K562 (cell line): ENCODE measurements around the gene SPTBN4. TPM values are rescaled to one million over a fixed set of nuclear protein-coding genes. Genes with fewer than 3 reads are reported as not detected.

ENCODE experiments used
- CREB5 ChIP-seq: fragments of 250-450 bp; sonication (Bioruptor Pico); IDR thresholded peaks from 2 replicates; pipeline ENCODE4 v1.5.0; 2020; ENCODE audit warnings: mild to moderate bottlenecking
- EP300 ChIP-seq: IDR thresholded peaks from 2 replicates; pipeline ENCODE4 v1.6.1; 2012; ENCODE audit warnings: low read length, improper control_type of control experiment
- FOSL1 ChIP-seq: fragments of 200-800 bp; sonication (Bioruptor generic); conservative IDR thresholded peaks from 2 replicates; pipeline ENCODE4 v1.6.1; 2016; ENCODE audit warnings: missing genetic modification characterization, missing compliant biosample characterization
- FOXP4 ChIP-seq: sonication (generic); formaldehyde crosslinking; IDR thresholded peaks from 2 replicates; pipeline ENCODE4 v1.8.0; 2022; ENCODE audit warnings: mild to moderate bottlenecking, missing genetic modification reagents, borderline replicate concordance
- HOXB6 ChIP-seq: fragments of 250-450 bp; sonication (Bioruptor Pico); IDR thresholded peaks from 2 replicates; pipeline ENCODE4 v1.5.1; 2022; ENCODE audit warnings: mild to moderate bottlenecking, borderline replicate concordance
- JUN ChIP-seq, 2 experiments: sonication (generic) in 1 of 2; formaldehyde crosslinking in 1 of 2; IDR thresholded peaks; 2 replicates each; pipeline versions ENCODE4 v1.6.1 to v1.8.0; 2012 to 2022; ENCODE audit warnings: borderline replicate concordance in 2 of 2, mild to moderate bottlenecking in 2 of 2, improper control_type of control experiment in 1 of 2, low read depth in 1 of 2, low read length in 1 of 2, missing genetic modification reagents in 1 of 2
- MITF ChIP-seq: IDR thresholded peaks from 2 replicates; pipeline ENCODE4 v1.6.1; 2014; ENCODE audit warnings: antibody characterized with exemption
- MTA3 ChIP-seq: fragments of 450-650 bp; formaldehyde crosslinking; IDR thresholded peaks from 2 replicates; pipeline ENCODE4 v1.6.1; 2017; ENCODE audit warnings: mild to moderate bottlenecking, borderline replicate concordance
- MXD1 ChIP-seq: fragments of 250-450 bp; sonication (Bioruptor Pico); IDR thresholded peaks from 2 replicates; pipeline ENCODE4 v1.8.0; 2021; ENCODE audit warnings: borderline replicate concordance, mild to moderate bottlenecking, moderate library complexity; ENCODE audit not compliant: poor library complexity, severe bottlenecking
- SAFB2 ChIP-seq: fragments of 200-400 bp; formaldehyde crosslinking; IDR thresholded peaks from 2 replicates; pipeline ENCODE4 v1.6.1; 2018; ENCODE audit warnings: borderline replicate concordance, low read length, low read depth, moderate library complexity; ENCODE audit not compliant: severe bottlenecking
- SP2 ChIP-seq: IDR thresholded peaks from 2 replicates; pipeline ENCODE4 v1.6.1; 2011; ENCODE audit warnings: mild to moderate bottlenecking, low read depth, low read length, moderate library complexity; ENCODE audit not compliant: poor library complexity, severe bottlenecking; ENCODE audit errors: extremely low read depth
- TFE3 ChIP-seq: fragments of 450-650 bp; formaldehyde crosslinking; IDR thresholded peaks from 2 replicates; pipeline ENCODE4 v1.4.0; 2020; ENCODE audit warnings: mild to moderate bottlenecking, mixed read lengths
- THAP7 ChIP-seq: fragments of 250-450 bp; sonication (Bioruptor Pico); IDR thresholded peaks from 2 replicates; pipeline ENCODE4 v1.5.0; 2021
- THRA ChIP-seq: fragments of 450-650 bp; IDR thresholded peaks from 2 replicates; pipeline ENCODE4 v1.6.1; 2017; ENCODE audit warnings: mild to moderate bottlenecking, moderate library complexity
- ZNF3 ChIP-seq: fragments of 250-450 bp; sonication (Bioruptor Pico); IDR thresholded peaks from 2 replicates; pipeline ENCODE4 v1.5.0; 2021; ENCODE audit warnings: mild to moderate bottlenecking, moderate library complexity
- ZNF75A ChIP-seq: fragments of 450-650 bp; formaldehyde crosslinking; IDR thresholded peaks from 2 replicates; pipeline ENCODE4 v1.4.0; 2020; ENCODE audit warnings: mild to moderate bottlenecking
- polyA plus RNA-seq, 8 experiments: library from polyadenylated mRNA; depleted of rRNA in 4 of 8; stranded (reverse) in 5 of 8; unstranded in 3 of 8; fragments of >200 nt; fragmentation: Nextera tagmentation in 2 of 8; fragmentation: Illumina TruSeq in 1 of 8; extraction: Ambion mirVana in 2 of 8; extraction: Trizol in 1 of 8; gene quantifications; 2 replicates each; pipeline versions ENCODE4 v1.2.1 to v1.2.3, GENCODE V29; 2011 to 2014; ENCODE audit warnings: inconsistent platforms in 1 of 8, missing spikeins in 1 of 8
- total RNA-seq, 7 experiments: library from RNA; depleted of rRNA in 6 of 7; stranded (reverse); fragments of >200 nt in 6 of 7; fragmentation: Illumina TruSeq in 2 of 7; extraction: Trizol in 2 of 7; gene quantifications; 2 replicates each; pipeline versions ENCODE4 v1.2.1 to v1.2.3, GENCODE V29; 2011 to 2021; ENCODE audit warnings: low replicate concordance in 1 of 7

Gene SPTBN4
- total and polyA plus RNA-seq, 9 of the 15 experiments (the other 6 are each of a cell fraction or from before 2014, with no cell fraction given): 0.01 to 1.5 (median 0.86) TPM

GRCh38 chr19:40612831-40613689, 146.3 kb downstream of the SPTBN4 start (continued):
- TF ChIP-seq MITF: no peak; the same call in 1 of the 2 replicates
- TF ChIP-seq EP300: no peak
- TF ChIP-seq SP2: no peak
- TF ChIP-seq MXD1: no peak
- TF ChIP-seq MTA3: peak; percentile 43; the same call in 1 of the 2 replicates
- no peak for TF ChIP-seq FOSL1 (tag)
- TF ChIP-seq THRA: no peak
- no peak for TF ChIP-seq CREB5 (CRISPR knock-in tag)
- TF ChIP-seq ZNF3: no peak
- TF ChIP-seq HOXB6 (CRISPR knock-in tag): no peak
- no peak for TF ChIP-seq FOXP4
- no peak for TF ChIP-seq JUN (IDR thresholded peaks at IDR 0.05; ENCODE audit: borderline replicate concordance, low read depth, low read length)
- no peak for TF ChIP-seq JUN (CRISPR knock-in tag; IDR thresholded peaks at IDR 0.05; ENCODE audit: borderline replicate concordance)
- peak; percentile 58 for TF ChIP-seq TFE3 (CRISPR knock-in tag)
- TF ChIP-seq ZNF75A (CRISPR knock-in tag): no peak
- no peak for TF ChIP-seq THAP7
- TF ChIP-seq SAFB2: no peak
